ENCODE results near the gene CNMD.

DNA sequence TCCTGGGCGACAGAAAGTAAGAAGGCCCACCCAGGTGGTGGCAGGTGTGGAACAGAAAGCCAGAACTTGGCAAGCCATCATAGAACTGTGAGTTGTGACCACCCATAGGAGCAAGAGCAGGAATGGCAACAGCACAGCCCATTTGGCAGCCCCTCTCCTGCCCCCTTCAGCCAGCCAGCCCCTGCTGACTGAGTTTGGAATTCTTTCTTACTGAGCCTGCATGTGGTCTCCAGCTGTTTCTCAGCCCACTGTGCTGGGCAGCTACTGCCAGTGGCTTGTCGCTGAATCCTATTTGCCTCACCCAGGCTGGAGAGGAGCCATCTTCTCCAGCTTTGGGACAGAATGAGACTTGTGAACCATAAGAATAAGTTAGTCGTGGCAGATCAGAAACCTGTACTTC is 28.3 kb downstream of the CNMD start:
- TF ChIP-seq, protein P1, sequence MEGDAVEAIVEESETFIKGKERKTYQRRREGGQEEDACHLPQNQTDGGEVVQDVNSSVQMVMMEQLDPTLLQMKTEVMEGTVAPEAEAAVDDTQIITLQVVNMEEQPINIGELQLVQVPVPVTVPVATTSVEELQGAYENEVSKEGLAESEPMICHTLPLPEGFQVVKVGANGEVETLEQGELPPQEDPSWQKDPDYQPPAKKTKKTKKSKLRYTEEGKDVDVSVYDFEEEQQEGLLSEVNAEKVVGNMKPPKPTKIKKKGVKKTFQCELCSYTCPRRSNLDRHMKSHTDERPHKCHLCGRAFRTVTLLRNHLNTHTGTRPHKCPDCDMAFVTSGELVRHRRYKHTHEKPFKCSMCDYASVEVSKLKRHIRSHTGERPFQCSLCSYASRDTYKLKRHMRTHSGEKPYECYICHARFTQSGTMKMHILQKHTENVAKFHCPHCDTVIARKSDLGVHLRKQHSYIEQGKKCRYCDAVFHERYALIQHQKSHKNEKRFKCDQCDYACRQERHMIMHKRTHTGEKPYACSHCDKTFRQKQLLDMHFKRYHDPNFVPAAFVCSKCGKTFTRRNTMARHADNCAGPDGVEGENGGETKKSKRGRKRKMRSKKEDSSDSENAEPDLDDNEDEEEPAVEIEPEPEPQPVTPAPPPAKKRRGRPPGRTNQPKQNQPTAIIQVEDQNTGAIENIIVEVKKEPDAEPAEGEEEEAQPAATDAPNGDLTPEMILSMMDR (IDR thresholded peaks at IDR 0.05 in 4 of 5, conservative IDR thresholded peaks at IDR 0.05 in 1 of 5): no peak
- no peak for TF ChIP-seq POLR2A (IDR thresholded peaks at IDR 0.05)
